ENCODE measurements around the gene DYNLL1.

The DYNLL1 gene

GRCh38 chr12:120495186-120495730 lies 655 bp upstream of the DYNLL1 start:
- in situ Hi-C loops (cut with MboI; ENCODE audit: low sequenced_read_pairs, unreplicated experiment) = no loop called here
- TF ChIP-seq CTCF (IDR thresholded peaks at IDR 0.05; ENCODE audit: borderline replicate concordance, control extremely low read depth, extremely low read depth, insufficient read depth, missing control alignments) = no peak
- DNase-seq (ENCODE audit: low spot score) = no peak

- peak; percentile 42 for TF ChIP-seq CTCF (IDR thresholded peaks at IDR 0.05; ENCODE audit: borderline replicate concordance, control extremely low read depth, extremely low read depth, insufficient read depth, missing control alignments)
- in situ Hi-C loops (cut with MboI; ENCODE audit: low sequenced_read_pairs, unreplicated experiment) = no loop called here
Measured at GRCh38 chr12:120496413-120497340, 764 bp downstream of the DYNLL1 start.

GRCh38 chr12:120497524-120498150 lies 1.7 kb downstream of the DYNLL1 start:
- DNase-seq (ENCODE audit: low spot score) = no peak
- in situ Hi-C loops (cut with MboI; ENCODE audit: low sequenced_read_pairs, unreplicated experiment) = no loop called here
- TF ChIP-seq CTCF (IDR thresholded peaks at IDR 0.05; ENCODE audit: borderline replicate concordance, control extremely low read depth, extremely low read depth, insufficient read depth, missing control alignments) = no peak

More at GRCh38 chr12:120496413-120497340, 764 bp downstream of the DYNLL1 start:
- peak; percentile 72 for DNase-seq (ENCODE audit: low spot score)

- TF ChIP-seq CTCF (IDR thresholded peaks at IDR 0.05; ENCODE audit: borderline replicate concordance, control extremely low read depth, extremely low read depth, insufficient read depth, missing control alignments) = no peak
- in situ Hi-C loops (cut with MboI; ENCODE audit: low sequenced_read_pairs, unreplicated experiment) = no loop called here
- DNase-seq (ENCODE audit: low spot score) = no peak
Measured at GRCh38 chr12:120498870-120499515, 3.1 kb downstream of the DYNLL1 start.

- in situ Hi-C loops (cut with MboI; ENCODE audit: low sequenced_read_pairs, unreplicated experiment) = no loop called here
- TF ChIP-seq CTCF (IDR thresholded peaks at IDR 0.05; ENCODE audit: borderline replicate concordance, control extremely low read depth, extremely low read depth, insufficient read depth, missing control alignments) = no peak
- DNase-seq (ENCODE audit: low spot score) = no peak
Measured at GRCh38 chr12:120500581-120500980, 4.7 kb downstream of the DYNLL1 start.

GRCh38 chr12:120504587-120504986 lies 8.7 kb downstream of the DYNLL1 start:
- DNase-seq (ENCODE audit: low spot score) = no peak
- in situ Hi-C loops (cut with MboI; ENCODE audit: low sequenced_read_pairs, unreplicated experiment) = no loop called here
- TF ChIP-seq CTCF (IDR thresholded peaks at IDR 0.05; ENCODE audit: borderline replicate concordance, control extremely low read depth, extremely low read depth, insufficient read depth, missing control alignments) = no peak
